Activated CD8-positive, alpha-beta memory T cell treated with anti-CD3 and anti-CD28 coated beads for 36 hours (primary cell): ENCODE results near the gene TM2D1. TPM values are rescaled to one million over a fixed set of nuclear protein-coding genes. Genes with fewer than 3 reads are reported as not detected.

Experiments
- CTCF ChIA-PET: fragments of 350-600 bp; sonication (Branson Sonifier 250); formaldehyde crosslinking; loops from one replicate; lab custom pipeline; 2021; ENCODE audit warnings: antibody characterized with exemption; lab: Charles Lee
- POLR2A ChIA-PET: fragments of 350-600 bp; sonication (Branson Sonifier 250); formaldehyde crosslinking; loops from one replicate; lab custom pipeline; 2021; ENCODE audit warnings: antibody characterized with exemption; lab: Charles Lee
- total RNA-seq, 2 experiments: library from RNA; stranded (reverse); gene quantifications; one replicate each; pipeline ENCODE4 v1.2.3, GENCODE V29; 2021

The TM2D1 gene
- total RNA-seq, 2 experiments from 2014 or later = 28.4 to 30.2 TPM

DNA sequence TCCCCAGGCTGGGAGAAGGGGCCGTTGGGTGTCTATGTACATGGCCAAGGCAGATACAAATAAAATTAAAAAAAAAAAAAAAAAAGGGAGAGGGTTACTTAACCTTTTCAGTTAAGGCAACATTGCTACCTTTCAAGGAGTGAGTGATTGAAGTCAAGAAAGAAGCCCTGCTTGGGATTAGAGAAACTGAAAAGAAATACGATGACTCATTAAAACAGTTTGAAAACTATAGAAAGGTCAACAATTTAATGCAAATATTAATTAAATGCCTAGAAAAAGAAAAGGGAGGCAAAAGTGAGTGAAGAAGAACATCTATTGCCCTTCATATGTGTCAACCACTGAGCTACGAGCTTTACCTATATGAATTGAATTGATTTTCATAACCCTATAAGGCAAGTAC lies 69.5 kb downstream of the TM2D1 start:
- POLR2A ChIA-PET = no interaction called here
- CTCF ChIA-PET = interaction anchor here (0.7 to 1.0 kb wide), 2 partner anchors 9 to 1261 kb away, joined by 4 read pairs; no protein-coding TSS in a partner anchor

DNA sequence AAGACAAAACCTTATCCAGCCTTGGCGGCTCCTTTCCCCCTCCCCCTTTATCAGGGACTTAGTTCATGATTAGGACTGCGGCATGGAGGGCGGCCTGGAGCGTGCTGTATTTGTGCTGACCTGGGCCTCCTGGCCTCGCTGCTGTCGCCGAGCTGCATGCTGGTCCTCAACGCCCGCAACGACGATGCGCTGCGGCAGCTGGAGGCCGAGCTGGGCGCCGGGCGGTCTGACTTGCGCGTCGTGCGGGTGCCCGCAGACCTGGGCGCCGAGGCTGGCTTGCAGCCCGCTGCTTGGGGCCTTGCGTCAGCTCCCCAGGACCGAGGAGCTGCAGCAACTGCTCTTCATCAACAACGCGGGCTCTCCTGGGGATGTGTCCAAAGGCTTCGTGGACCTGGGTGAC lies 70.9 kb downstream of the TM2D1 start:
- POLR2A ChIA-PET = no interaction called here
- CTCF ChIA-PET = no interaction called here

DNA sequence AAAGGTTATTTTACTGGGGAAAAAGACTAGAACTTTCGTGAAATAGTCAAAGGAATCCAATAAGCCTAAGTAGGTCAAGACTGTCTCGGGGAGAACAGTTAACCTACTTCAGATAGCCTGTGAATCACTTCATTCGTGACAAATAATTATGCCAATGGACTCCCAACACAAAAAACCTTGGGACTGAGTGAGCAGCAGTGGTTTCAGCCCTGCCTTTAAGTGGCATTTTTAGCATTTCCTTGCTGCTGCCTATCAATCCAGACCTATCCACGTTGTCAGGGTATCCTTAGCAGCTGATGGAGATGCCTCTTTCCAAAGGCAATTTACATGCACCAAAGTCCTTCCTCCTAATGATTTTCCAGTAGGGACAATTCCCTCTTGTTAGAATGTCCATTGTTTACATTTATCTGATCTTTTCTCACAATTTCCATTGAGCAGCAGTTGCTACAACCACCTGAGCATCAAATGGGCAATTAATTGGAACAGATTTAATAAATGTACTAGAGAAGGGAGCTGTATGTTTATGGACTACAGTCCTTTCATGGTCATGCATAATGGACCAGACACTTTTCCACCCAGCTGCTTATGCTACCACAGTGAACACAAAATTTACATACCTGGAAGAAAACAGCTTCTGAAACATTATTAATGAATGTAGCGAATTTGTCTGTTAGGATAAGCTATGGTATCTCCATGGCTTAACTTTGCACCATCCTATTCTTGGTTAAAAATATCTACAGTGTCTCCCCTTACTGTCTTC lies 75.8 kb downstream of the TM2D1 start:
- POLR2A ChIA-PET = no interaction called here
- CTCF ChIA-PET = no interaction called here

DNA sequence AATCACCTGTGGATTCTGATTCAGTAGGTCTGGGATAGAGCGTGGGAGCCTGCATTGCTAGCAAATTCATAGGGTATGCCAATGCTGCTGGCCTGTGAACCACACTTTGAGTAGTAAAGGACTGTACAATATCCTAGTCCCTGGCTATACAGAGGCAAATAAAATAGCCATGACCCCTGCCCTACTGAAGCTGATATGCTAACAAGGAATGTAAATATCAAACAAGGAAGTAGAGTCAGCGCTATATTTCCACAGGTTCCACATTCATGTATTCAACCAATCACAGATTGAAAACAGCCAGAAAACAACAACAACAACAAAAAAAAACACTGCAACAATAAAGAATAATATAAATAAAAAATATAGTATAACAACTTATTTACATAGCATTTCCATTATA lies 77.8 kb downstream of the TM2D1 start:
- POLR2A ChIA-PET = no interaction called here
- CTCF ChIA-PET = interaction anchor here (0.8 kb wide), 1 partner anchor 8 kb away, joined by 4 read pairs; no protein-coding TSS in a partner anchor

DNA sequence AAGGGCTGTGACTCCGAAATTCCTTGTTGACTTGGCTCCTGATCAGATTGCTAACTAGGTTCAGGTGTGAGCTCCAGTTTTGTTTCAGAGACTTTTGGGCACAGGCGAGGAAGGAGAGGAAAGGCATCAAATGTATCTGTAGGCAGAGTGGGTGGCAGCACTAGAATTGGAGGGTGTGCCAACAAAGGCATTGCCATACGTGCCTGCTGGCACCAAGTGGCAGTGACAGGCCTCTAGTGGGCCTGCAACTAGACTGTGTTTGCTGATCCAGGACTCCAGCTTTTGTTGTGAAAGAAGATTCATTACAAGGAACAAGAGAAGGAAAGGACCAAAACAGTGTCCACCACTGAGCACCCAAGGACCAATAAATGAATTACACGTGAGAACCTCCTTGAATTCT lies 79.5 kb downstream of the TM2D1 start:
- ChIA-PET POLR2A (no interaction called here), CTCF (no interaction called here)

DNA sequence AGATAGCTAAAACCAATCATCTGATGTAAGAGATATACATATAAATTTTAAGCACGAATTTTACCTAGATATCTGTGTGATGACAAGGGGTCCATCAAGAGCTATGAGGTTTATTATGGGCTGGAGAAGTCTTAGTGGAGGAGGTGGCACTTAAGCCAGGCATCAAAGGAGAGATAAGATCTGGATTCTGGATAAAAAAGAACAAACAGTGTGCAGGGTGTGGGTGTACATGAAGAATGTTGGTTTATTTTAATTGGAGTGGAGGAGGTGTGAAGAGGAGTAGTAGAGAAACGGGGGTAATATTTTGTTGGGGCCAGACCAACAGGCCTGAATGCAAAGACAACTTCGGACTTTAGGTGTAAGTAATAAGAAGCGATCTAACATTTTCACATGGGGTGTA lies 80.6 kb downstream of the TM2D1 start:
- ChIA-PET CTCF (no interaction called here), POLR2A (no interaction called here)

DNA sequence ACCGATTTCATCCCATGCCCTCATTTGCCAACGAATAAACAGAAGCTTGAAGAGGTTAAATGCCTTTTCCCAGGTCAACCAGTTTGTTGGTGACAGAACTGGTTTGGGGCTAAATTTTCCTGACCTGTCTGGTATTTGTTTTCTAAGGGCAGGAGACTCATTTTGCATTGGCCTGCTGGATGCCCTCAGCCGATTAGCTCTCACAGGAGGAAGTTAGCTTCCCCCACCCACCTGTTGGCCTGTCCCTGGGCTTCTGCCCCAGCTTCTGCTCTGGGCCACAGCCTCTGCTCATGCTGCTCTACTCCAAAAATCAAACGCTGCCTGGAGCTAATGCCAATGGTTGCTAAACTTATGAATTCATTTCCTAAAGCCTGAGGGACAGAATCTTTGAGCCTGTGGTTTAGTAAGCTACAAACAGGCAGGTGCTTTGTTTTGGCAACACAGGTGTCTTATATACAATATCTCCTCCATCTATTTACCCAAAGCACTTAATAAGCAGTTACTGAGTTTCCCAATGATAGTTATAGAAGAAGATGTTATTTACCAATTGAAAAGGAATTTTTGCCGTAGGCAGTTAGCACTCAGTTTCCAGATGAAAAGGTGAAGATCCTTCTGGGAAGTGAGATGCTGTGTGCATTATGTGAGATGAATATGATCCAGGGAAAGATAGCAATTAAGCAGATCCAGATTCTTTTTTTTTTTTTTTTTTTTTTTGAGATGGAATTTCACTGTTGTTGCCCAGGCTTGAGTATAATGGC lies 82.3 kb downstream of the TM2D1 start:
- ChIA-PET POLR2A (no interaction called here), CTCF (no interaction called here)

DNA sequence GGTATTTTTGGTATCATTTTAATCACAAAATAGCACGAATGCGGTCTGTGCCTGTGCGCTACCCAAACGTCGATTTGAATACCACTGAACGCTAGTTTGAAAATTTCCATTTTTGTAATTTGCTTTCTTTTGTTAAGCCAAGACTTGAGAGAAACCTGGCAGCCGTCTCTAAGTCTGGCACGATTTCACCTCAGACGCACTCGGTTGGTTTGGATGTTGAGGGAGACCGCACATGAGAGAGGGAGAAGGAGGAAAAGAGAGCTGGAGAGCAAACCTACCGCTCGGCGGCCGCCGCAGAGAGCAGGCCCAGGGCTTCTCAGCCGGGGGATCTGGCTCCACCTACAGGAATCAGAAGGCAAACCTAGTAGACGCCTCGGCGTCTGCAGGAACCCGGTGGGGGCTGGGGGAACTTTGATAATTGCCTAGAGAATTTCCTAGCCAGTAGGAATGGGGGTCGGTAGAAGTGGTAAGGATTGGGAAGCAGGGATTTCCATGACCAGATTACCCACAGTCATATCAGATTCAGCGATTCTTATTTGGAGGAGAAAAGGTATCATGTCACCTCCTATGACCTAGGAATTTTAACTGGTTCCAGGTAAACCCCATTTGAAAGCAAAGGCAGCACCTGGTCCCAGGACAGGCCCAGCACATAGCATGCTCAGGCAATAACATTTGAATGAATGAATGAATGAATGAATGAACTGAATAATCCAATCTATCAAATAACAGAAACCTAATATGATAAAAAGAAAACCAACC lies 83.2 kb downstream of the TM2D1 start:
- ChIA-PET POLR2A (no interaction called here), CTCF (no interaction called here)

DNA sequence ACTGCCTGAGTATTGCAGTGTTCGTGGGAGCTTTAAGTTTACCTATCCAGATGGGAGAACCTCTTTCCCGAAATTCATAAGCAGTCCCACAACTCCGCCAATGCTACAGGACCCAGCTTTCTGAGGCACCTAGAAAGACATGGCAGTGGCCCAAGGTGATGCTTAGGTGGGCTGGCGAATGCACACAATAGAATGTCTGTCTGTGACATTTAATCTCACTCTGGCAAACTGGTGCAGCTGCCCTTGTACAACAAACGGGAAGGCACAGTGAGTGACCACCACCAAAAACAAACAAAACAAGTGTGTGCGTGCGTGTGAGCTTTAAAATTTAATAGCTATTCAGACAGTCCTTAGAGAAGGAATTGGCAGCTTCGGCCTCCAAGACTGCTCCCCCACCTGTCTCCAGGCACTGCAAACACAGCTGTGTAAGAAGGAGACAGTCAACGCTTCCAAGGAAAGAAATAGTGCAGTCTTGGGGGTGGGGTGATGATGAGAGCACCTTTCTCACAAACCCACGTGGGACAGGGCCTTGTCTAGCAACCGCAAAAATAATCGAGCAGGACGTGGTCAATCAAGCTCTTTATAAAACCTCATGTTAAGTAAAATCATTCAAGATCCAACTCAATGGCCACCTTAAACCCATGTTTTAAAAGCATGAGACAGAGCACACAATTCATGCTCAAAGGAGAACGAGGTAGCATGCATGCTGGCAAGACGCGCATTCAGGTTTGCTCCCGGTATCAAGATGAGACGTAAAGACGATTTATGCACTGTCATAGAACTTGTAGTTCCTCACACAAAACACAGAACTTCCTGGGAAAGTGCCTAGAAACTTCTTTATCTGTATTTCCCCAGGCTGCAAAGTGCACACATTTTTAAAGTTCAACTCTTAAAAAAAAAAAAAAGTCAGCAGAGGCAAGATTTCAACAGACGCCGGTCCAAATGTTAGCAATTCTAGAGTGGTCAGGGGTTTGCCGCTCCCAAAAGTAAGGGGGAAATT lies 84.1 kb downstream of the TM2D1 start:
- ChIA-PET POLR2A (no interaction called here), CTCF (interaction anchor here (0.6 to 1.3 kb wide), 2 partner anchors 212 to 385 kb away, joined by 3 read pairs; no protein-coding TSS in a partner anchor)

DNA sequence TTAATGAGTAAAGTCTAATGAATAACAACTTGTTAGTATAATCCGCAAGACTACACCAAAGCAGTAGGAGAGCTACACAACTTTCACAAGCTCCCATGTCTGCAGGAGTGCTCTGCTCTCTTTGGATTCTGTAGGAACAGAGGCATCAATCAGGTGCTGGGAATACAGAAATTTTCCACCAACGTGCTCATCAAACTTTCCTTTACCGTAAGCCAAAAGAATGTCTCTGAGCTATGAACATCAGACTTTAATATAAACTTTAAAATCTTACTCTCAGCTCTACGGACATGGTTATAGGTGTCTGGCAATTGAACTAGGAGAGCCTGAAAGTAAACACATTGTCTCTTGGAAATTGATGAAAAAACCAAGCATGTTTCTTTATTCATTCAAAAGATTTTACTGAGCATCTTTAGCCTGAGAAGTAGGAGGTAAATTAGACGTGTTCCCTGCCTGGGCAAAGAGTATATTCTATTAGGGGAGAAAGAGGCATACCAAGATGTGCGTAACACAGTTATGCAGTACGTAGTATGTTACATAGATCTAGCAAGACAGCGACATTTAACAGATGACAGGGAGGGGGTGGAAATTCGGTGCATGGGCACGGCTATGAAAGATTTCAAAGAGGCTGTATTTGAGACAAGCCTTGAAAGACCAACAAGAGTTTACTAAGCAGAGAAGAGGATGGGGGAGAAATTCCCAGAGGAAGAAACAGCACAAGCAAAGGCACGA lies 85.2 kb downstream of the TM2D1 start:
- POLR2A ChIA-PET = no interaction called here
- CTCF ChIA-PET = interaction anchor here (0.6 to 1.3 kb wide), 2 partner anchors 213 to 384 kb away, joined by 3 read pairs; no protein-coding TSS in a partner anchor

DNA sequence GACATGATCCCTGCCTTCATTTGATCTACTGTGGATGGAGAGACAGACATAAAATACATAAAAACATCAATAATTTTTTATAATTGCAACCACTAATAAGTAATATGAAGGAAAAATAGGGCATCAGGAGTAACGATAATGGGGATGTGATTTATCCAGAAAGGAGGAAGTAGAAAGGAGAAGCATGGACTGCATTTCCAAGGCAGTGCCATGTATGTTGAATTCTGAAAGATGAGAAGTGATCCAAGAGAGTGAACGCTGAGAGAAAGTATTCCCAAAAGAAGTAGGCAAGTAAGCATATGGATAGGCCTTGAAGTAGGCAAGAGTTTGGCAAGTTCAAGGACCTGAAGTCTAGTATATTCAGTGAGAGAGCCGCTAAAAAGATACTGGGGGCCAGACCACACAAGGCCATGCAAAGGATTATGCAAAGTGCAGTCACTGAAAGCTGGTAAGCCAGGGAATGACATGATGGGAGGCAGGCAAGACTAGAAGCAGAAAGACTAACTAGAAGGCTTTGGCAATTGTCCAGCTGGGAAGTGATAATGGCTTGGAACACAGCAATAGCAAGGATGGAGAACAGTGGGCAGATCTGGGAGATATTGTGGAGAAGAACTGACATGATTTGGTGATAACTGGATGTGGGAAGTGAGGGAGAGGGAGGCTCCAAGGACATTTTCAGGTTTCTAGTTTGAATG lies 85.9 kb downstream of the TM2D1 start:
- ChIA-PET CTCF (interaction anchor here (1.3 kb wide), 1 partner anchor 214 kb away, joined by 3 read pairs; no protein-coding TSS in a partner anchor), POLR2A (no interaction called here)

DNA sequence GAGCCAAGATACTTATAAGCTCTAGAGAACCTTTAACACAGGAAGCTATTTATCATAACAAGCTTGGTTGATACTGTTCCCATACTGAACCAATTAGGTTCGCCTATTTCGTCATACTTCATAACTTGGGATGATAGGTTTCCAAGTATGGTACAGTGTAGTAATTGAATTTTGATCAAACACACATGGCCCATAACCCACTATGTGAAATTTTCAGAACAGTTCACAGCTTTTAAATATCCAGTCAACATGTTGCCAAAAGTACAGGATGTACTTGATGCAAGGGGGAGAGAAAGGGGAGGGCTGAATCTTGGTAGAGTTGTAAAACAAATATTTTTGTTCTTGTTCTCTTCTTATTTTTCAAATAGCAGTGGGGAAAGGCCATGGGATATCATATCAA lies 86.6 kb downstream of the TM2D1 start:
- ChIA-PET POLR2A (no interaction called here), CTCF (no interaction called here)

DNA sequence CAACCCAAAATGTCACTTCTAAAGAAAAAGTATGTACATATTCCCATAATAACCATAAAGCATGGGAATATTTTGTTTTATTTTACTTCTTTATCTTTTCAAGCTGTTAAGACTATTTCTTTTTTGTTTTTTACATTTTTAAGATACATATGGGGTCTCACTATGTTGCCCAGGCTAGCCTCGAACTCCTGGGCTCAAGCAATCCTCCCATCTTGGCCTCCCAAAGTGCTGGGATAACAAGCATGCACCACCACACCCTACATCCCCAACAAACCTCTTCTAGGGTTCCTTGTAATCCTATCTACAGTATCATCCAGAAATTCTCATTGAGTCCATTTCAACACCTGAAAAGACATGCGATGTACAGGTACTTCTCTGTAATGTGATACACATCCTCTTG lies 87.5 kb downstream of the TM2D1 start:
- ChIA-PET CTCF (no interaction called here), POLR2A (no interaction called here)

DNA sequence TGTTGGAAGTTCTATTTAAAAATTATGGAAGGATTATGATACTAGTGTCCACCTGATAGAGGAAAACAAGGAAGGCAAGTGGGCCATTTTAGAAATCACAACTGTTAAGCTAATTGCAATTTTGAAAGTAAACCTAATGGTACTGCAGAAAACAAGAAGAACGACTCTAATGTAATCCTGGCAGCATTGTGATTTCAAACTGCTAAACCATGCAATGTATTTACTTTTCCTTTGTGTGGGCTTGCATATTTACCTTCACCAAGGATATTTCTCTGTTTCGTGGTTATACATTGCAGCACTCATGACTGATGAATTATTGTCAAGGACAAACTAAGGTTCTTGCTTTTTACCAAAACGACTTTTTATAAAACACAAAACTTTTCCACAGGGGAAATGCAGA lies 88.1 kb downstream of the TM2D1 start:
- POLR2A ChIA-PET = no interaction called here
- CTCF ChIA-PET = no interaction called here

DNA sequence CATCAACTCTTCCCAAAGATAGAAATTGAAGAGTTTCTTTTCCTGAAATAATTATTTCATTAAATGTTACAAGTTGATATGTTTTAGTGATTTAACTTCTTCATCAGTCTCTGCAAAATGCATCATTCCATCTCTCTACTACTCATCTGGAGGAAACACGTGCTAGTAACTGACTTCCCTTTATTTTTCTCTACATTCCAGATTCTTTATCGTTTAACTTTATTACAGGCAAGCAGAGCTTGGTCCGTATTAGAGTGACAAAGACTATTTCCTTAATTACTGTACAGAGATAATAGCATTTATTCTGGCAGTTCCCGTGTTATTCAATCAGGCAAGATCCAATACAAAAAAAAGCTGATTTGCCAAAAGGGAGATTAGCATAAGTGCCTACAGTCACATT lies 88.6 kb downstream of the TM2D1 start:
- ChIA-PET POLR2A (no interaction called here), CTCF (no interaction called here)

DNA sequence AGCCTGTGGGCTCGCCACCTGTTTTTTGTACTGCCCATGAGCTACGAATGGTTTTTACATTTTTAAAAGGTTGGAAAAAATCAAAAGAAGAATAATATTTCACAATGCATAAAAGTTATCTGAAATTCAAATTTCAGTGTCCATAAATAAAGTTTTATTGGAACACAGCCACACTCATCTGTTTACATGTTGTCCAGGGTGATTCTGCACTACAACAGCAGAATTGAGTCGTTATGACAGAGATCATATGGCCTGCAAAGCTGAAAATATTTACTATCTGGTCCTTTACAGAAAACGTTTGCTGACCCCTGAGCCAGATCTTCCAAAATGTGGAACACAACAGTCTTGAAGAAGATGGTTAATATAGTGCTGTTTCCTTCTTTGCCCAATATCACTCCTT lies 89.4 kb downstream of the TM2D1 start:
- POLR2A ChIA-PET = no interaction called here
- CTCF ChIA-PET = interaction anchor here (0.7 kb wide), 1 partner anchor 226 kb away, joined by 3 read pairs; no protein-coding TSS in a partner anchor

DNA sequence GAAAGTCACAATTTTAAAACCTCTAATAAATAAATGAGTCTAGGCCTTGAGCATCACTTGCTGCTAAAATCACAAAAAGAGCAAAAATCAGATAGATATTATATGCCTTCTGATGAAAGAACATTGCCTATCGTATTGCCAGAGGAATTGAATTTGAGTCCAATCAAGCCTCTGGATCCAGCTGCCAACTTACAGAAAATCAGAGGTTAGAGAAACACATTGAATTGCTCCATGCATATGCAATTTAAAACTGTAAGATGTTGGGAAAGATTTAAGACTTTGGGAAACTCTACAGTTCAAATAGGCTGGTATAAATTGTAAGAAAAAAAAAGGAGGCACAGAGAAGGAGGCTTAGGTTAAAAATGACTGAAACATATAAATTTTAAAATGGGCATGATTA lies 93.5 kb downstream of the TM2D1 start:
- ChIA-PET POLR2A (no interaction called here), CTCF (interaction anchor here (1.5 kb wide), 1 partner anchor 9 kb away, joined by 3 read pairs; no protein-coding TSS in a partner anchor)
